ENCODE results near the gene MED12.

MED12 gene
- 99.6 to 123 reads per million in 2 experiments for total RNA-seq

- DNase-seq (ENCODE audit: low read depth) = peak; percentile 64
These were observed at the start of gene MED12 for GRCh38 chrX:71118032-71118984. Gene MED12, plus strand, starts transcription at chrX:71118596. Its CDS starts 159 bp downstream, at chrX:71118755.

GRCh38 chrX:71070531-71070930 is 47.9 kb upstream of the MED12 start:
- DNase-seq (ENCODE audit: low read depth) = no peak

GRCh38 chrX:71081330-71082123 is 36.9 kb upstream of the MED12 start:
- no peak for DNase-seq (ENCODE audit: low read depth)

GRCh38 chrX:71082124-71082647 is 36.2 kb upstream of the MED12 start:
- DNase-seq (ENCODE audit: low read depth) = no peak

- no peak for DNase-seq (ENCODE audit: low read depth)
These were observed 35.6 kb upstream of the MED12 start for GRCh38 chrX:71082822-71083221.

- no peak for DNase-seq (ENCODE audit: low read depth)
These were observed 32.5 kb upstream of the MED12 start for GRCh38 chrX:71085900-71086299.

GRCh38 chrX:71091263-71091662 is 27.1 kb upstream of the MED12 start:
- DNase-seq (ENCODE audit: low read depth) = no peak

- no peak for DNase-seq (ENCODE audit: low read depth)
These were observed 23.4 kb upstream of the MED12 start for GRCh38 chrX:71095033-71095432.

GRCh38 chrX:71095555-71095980 is 22.8 kb upstream of the MED12 start, which contains the start of gene FOXO4:
Gene FOXO4, plus strand, starts transcription at chrX:71095851. Its CDS starts 678 bp downstream, at chrX:71096529.
- DNase-seq (ENCODE audit: low read depth) = peak; percentile 87

- no peak for DNase-seq (ENCODE audit: low read depth)
These were observed 22.2 kb upstream of the MED12 start for GRCh38 chrX:71095981-71096759.

- no peak for DNase-seq (ENCODE audit: low read depth)
These were observed 21.7 kb upstream of the MED12 start for GRCh38 chrX:71096760-71097032.

GRCh38 chrX:71098302-71098701 is 20.1 kb upstream of the MED12 start:
- peak; percentile 78 for DNase-seq (ENCODE audit: low read depth)

- DNase-seq (ENCODE audit: low read depth) = no peak
These were observed 19.4 kb upstream of the MED12 start for GRCh38 chrX:71098951-71099506.

- DNase-seq (ENCODE audit: low read depth) = no peak
These were observed 18.7 kb upstream of the MED12 start for GRCh38 chrX:71099736-71100135.

GRCh38 chrX:71100581-71101505 is 17.6 kb upstream of the MED12 start:
- DNase-seq (ENCODE audit: low read depth) = no peak

- DNase-seq (ENCODE audit: low read depth) = no peak
These were observed 16.1 kb upstream of the MED12 start for GRCh38 chrX:71102292-71102691.

- peak; percentile 44 for DNase-seq (ENCODE audit: low read depth)
These were observed 15.0 kb upstream of the MED12 start for GRCh38 chrX:71103110-71103983.

GRCh38 chrX:71105628-71106027 is 12.8 kb upstream of the MED12 start:
- DNase-seq (ENCODE audit: low read depth) = no peak

GRCh38 chrX:71106427-71106826 is 12.0 kb upstream of the MED12 start, which contains the start of gene CXorf65:
Gene CXorf65, minus strand, starts transcription at chrX:71106740. Its CDS starts 184 bp downstream, at chrX:71106556.
- DNase-seq (ENCODE audit: low read depth) = no peak

Data from T follicular helper cell (primary cell).